Thyroid gland (tissue), 4 donors: ENCODE results near the gene MDFI. TPM values are rescaled to one million over a fixed set of nuclear protein-coding genes. Genes with fewer than 3 reads are reported as not detected.

Experiments used
- DNase-seq, 2 donors: peaks; one replicate each; pipeline ENCODE4 v3.0.0-alpha.2; 2019
- H3K27ac ChIP-seq, 3 donors: fragments of 200-600 bp; sonication (generic); 1 replicate in 2 of 3; 2 replicates in 1 of 3; pipeline ENCODE4 v1.5.1; 2016 to 2019; ENCODE audit warnings: mild to moderate bottlenecking in 1 of 3, moderate library complexity in 1 of 3
- H3K27me3 ChIP-seq: fragments of 200-600 bp; sonication (generic); one replicate; pipeline ENCODE4 v1.5.1; 2019
- H3K36me3 ChIP-seq, 2 donors: fragments of 200-600 bp; sonication (generic); one replicate each; pipeline ENCODE4 v1.5.1; 2016 to 2019
- H3K4me1 ChIP-seq, 2 donors: fragments of 200-600 bp; sonication (generic); one replicate each; pipeline ENCODE4 v1.5.1; 2017 to 2019
- H3K4me3 ChIP-seq, 3 donors: fragments of 200-600 bp; sonication (generic); replicated peaks in 1 of 3; 1 replicate in 2 of 3; 2 replicates in 1 of 3; pipeline ENCODE4 v1.5.1; 2016; ENCODE audit warnings: mild to moderate bottlenecking in 1 of 3
- H3K9me3 ChIP-seq: fragments of 200-600 bp; sonication (generic); one replicate; pipeline ENCODE4 v1.5.1; 2017
- POLR2A ChIP-seq, 2 donors: fragments of 450-650 bp; IDR thresholded peaks; one replicate each; pipeline ENCODE4 v1.6.1; 2017; ENCODE audit warnings: antibody characterized with exemption in 2 of 2, mild to moderate bottlenecking in 2 of 2, moderate library complexity in 1 of 2
- WGBS, 2 donors: methylation state at CpG; one replicate each; pipeline ENCODE4 v1.1.5; 2017; 5-methylcytosine and 5-hydroxymethylcytosine counted together
- intact Hi-C: fragments of 100-400 bp; cut with DNase I; formaldehyde crosslinking; loops from one replicate; pipeline ENCODE4 v1.15.1; 2023
- total RNA-seq, 4 donors: library from RNA; depleted of rRNA; stranded (reverse); fragments of >200 nt; gene quantifications; one replicate each; pipeline ENCODE4 v1.2.3, GENCODE V29; 2016
- TF ChIP-seq, protein P1 (sequence below), 6 experiments: fragments of 200-600 bp in 3 of 6; fragments of 450-650 bp in 3 of 6; sonication (generic) in 3 of 6; IDR thresholded peaks; one replicate each; pipeline ENCODE4 v1.5.1; 2016 to 2019; ENCODE audit warnings: antibody characterized with exemption in 6 of 6, mild to moderate bottlenecking in 2 of 6, inconsistent platforms in 1 of 6, moderate library complexity in 1 of 6

Gene MDFI
- total RNA-seq, 4 donors from 2014 or later: 2.9 to 9.3 (median 6.5) TPM

DNA sequence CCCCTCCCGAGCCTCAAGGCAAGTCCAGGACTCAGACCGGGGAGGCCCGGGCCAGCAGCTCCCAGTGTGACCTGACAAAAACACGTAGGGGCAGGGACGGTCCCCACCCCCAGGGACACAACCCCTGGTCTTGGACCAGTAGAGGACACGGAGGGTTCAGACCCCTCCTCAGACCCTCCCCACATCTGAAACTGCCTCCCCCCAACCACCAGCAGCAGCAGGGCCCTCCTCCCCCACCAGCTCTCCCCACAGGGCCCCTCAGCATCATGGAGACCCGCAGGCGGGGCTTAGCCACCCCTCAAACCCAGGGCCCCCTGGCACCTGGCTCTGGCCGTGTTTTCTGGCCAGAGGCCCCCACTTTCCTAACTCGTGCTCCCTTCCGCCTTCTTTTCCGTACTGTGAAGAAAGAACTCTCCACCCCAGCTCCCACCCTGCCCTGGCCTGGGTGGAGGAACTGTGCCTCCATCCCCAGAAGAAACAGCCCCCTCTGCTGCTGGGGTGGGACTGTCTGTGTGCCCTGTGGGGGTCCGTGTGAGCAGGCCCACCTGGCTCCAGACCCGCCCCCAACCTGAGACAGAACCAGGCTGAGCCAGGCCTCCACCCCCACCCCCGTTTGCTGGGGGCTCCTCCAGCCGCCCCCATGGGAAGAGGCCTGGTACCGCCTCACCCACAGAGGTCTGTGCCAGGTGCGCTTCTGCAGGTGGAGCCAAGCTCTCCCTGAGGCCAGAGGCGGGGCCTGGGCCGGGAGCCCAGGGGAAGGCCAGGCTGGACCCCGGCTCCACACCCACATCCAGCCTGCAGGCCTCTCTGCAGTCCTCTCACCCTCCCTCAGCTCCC lies 39.0 kb upstream of the MDFI start:
- peaks cover 0 to 11% of the 10 kb centered on the region in 2 donors for H3K4me1 ChIP-seq
- intact Hi-C loops: no loop called here
- H3K36me3 ChIP-seq: peaks cover 29 to 33% of the 10 kb centered on the region in 2 donors
- H3K27ac ChIP-seq: no peak overlapping the region
- no peaks in the 10 kb centered on the region for H3K9me3 ChIP-seq
- TF ChIP-seq, protein P1, sequence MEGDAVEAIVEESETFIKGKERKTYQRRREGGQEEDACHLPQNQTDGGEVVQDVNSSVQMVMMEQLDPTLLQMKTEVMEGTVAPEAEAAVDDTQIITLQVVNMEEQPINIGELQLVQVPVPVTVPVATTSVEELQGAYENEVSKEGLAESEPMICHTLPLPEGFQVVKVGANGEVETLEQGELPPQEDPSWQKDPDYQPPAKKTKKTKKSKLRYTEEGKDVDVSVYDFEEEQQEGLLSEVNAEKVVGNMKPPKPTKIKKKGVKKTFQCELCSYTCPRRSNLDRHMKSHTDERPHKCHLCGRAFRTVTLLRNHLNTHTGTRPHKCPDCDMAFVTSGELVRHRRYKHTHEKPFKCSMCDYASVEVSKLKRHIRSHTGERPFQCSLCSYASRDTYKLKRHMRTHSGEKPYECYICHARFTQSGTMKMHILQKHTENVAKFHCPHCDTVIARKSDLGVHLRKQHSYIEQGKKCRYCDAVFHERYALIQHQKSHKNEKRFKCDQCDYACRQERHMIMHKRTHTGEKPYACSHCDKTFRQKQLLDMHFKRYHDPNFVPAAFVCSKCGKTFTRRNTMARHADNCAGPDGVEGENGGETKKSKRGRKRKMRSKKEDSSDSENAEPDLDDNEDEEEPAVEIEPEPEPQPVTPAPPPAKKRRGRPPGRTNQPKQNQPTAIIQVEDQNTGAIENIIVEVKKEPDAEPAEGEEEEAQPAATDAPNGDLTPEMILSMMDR (IDR thresholded peaks at IDR 0.05): no peak
- TF ChIP-seq POLR2A (IDR thresholded peaks at IDR 0.05): no peak
- WGBS, 2 donors: 85 to 86% methylated on average over 12 to 16 of the region's 21 CpGs
- no peaks in the 10 kb centered on the region for H3K27me3 ChIP-seq
- no peak overlapping the region for H3K4me3 ChIP-seq
- no peak for DNase-seq

DNA sequence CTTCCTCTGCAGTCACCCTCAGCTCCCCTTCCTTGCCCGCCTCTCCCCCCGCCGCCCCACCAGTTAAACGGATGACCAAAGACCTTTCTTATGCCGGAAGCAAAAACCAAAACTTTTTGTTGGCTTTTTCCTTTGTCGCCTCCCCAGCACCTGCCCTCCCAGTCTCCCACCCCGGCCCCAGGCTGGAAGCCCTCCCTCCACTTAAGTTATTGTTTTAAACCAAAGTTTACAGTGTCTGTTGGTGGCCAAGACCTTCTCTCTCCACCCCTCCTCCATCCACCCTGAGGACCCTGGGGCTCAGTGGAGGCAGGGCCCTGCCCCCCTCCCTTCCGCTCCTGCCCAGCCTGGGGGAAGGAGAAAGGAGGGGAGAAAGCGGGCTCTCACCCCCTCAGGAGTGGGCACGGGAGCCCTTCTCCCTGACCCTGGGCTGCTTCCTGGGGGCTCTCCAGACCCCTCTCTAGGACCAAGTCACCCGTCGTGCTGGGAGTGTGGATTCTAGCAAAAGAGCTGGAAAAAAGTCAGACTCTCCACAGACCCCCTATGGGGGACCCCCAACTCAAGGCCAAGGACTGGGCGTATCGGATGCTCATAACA lies 38.3 kb upstream of the MDFI start:
- Histone ChIP-seq H3K27me3 (no peaks in the 10 kb centered on the region), H3K4me1 (peaks cover 0 to 11% of the 10 kb centered on the region in 2 donors), H3K27ac (no peak overlapping the region), H3K4me3 (no peak overlapping the region), H3K36me3 (peaks cover 25 to 29% of the 10 kb centered on the region in 2 donors), H3K9me3 (no peaks in the 10 kb centered on the region)
- no peak for DNase-seq
- intact Hi-C loops: loop anchor here (5.0 kb wide), 3 partner anchors 82 to 233 kb away; partner anchors contain the start of gene TOMM6
- no peak for TF ChIP-seq POLR2A (IDR thresholded peaks at IDR 0.05)
- TF ChIP-seq, protein P1 (IDR thresholded peaks at IDR 0.05): no peak
- 88 to 90% methylated on average over 12 to 13 of the region's 14 CpGs for WGBS, 2 donors

DNA sequence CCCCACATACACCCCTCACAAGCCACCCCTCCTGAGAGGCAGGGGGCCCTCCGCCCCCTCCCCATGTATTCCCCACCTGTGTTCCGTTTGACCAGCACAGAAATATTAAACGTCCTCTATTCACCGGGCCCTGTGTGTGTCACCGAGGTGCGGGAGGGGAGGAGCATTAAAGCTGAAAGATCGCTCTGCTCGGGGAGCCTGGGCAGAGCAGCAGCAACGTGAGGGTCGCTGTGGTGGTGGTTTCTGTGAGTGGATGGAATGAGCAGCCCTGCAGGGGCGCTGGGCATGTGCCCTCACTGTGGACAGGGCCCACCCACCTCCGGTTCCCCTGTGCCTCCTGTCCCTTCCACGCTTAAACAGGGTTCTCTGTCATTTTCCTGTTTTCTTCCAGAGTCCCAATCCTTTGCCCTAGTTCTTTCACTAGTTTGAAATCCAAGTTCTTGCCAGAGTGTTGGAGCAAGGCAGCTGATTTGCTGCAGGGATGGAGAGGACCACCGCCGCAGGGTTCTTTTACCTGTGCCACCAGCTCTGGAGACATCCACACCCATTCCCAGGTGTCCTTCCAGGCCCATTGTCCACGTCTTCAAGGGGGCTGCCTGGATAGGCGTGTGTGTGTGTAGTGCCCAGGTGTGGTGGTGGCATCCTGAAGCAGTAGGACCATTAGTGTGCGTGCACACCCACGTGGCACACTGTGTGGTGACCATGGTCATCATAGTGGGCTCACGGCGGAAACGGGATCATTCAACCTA lies 37.6 kb upstream of the MDFI start:
- no peak for DNase-seq
- H3K27me3 ChIP-seq: no peaks in the 10 kb centered on the region
- intact Hi-C loops: loop anchor here (5.0 kb wide), 3 partner anchors 82 to 233 kb away; partner anchors contain the start of gene TOMM6
- no peak overlapping the region for H3K4me3 ChIP-seq
- no peak overlapping the region for H3K27ac ChIP-seq
- no peaks in the 10 kb centered on the region for H3K9me3 ChIP-seq
- H3K4me1 ChIP-seq: peaks cover 0 to 11% of the 10 kb centered on the region in 2 donors
- TF ChIP-seq, protein P1 (IDR thresholded peaks at IDR 0.05): no peak
- no peak for TF ChIP-seq POLR2A (IDR thresholded peaks at IDR 0.05)
- H3K36me3 ChIP-seq: peaks cover 25 to 29% of the 10 kb centered on the region in 2 donors
- WGBS, 2 donors: 81 to 83% methylated on average over 19 to 22 of the region's 22 CpGs

DNA sequence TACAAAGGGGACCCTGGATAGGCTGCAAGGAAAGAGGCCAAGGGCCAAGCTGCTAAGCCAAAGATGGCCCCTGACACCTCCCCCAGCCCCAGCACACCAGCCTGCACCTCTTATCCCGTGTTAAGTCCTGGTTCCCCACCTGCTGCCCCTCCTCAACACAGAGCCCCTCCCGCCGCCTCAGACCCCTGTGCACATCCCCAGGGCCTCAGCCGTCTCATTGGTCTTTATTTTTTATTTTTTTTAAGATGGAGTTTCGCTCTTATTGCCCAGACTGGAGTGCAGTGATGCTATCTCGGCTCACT lies 37.1 kb upstream of the MDFI start:
- intact Hi-C loops: loop anchor here (5.0 kb wide), 3 partner anchors 81 to 234 kb away; partner anchors contain the start of gene TOMM6
- no peak overlapping the region for H3K4me3 ChIP-seq
- WGBS, 2 donors: 96 to 97% methylated on average over 6 of the region's 6 CpGs
- no peak for TF ChIP-seq POLR2A (IDR thresholded peaks at IDR 0.05)
- TF ChIP-seq, protein P1 (IDR thresholded peaks at IDR 0.05): no peak
- H3K9me3 ChIP-seq: no peaks in the 10 kb centered on the region
- DNase-seq: no peak
- H3K27me3 ChIP-seq: no peaks in the 10 kb centered on the region
- peaks cover 24 to 26% of the 10 kb centered on the region in 2 donors for H3K36me3 ChIP-seq
- no peak overlapping the region for H3K27ac ChIP-seq
- peaks cover 0 to 11% of the 10 kb centered on the region in 2 donors for H3K4me1 ChIP-seq
